Spleen (tissue), 7 donors: ENCODE results near the gene KRT79.

Experiments used
- POLR2A ChIP-seq, 3 donors: fragments of 450-650 bp; IDR thresholded peaks; one replicate each; pipeline ENCODE4 v1.5.1; 2017; ENCODE audit warnings: antibody characterized with exemption in 3 of 3, mild to moderate bottlenecking in 1 of 3
- POLR2AphosphoS5 ChIP-seq, 3 donors: sonication (generic); formaldehyde crosslinking; IDR thresholded peaks; one replicate each; pipeline ENCODE4 v1.5.1; 2017; ENCODE audit warnings: antibody characterized with exemption in 3 of 3
- TF ChIP-seq, protein P1 (sequence below), 11 experiments: fragments of 200-600 bp in 7 of 11; fragments of 450-650 bp in 4 of 11; sonication (generic) in 4 of 11; IDR thresholded peaks in 8 of 11; conservative IDR thresholded peaks in 3 of 11; 1 replicate in 7 of 11; 2 replicates in 4 of 11; pipeline versions ENCODE4 v1.4.0 to v1.8.0; 2016 to 2021; ENCODE audit warnings: antibody characterized with exemption in 11 of 11, inconsistent platforms in 4 of 11, mild to moderate bottlenecking in 1 of 11
- donor health status: DM: no; HTN: no; CAD: no; lungs with moderate emphysema.
- donor health status: DM: no; HTN: no; CAD: no.
- donor health status: DM: no; HTN: no; CAD: no.

DNA sequence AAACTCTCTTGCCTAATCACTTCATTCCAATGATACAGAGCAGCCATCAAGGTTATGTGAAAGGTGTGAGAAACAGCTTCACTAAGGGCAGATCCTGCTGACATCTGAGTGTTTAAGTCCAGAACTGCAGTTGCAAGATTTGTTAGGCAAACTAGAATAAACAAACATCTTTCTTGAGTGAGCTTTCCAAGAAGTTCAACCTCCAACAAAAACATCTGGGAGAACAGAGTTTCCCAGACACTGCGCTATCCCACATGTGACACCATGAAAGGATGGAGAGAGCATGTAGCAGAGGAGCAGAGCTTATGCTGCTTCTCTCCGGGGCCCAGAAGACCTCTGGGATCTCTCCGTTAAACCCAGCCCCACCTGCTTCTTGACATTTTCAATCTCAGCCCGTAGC is 62.6 kb downstream of the KRT79 start:
- TF ChIP-seq, protein P1, sequence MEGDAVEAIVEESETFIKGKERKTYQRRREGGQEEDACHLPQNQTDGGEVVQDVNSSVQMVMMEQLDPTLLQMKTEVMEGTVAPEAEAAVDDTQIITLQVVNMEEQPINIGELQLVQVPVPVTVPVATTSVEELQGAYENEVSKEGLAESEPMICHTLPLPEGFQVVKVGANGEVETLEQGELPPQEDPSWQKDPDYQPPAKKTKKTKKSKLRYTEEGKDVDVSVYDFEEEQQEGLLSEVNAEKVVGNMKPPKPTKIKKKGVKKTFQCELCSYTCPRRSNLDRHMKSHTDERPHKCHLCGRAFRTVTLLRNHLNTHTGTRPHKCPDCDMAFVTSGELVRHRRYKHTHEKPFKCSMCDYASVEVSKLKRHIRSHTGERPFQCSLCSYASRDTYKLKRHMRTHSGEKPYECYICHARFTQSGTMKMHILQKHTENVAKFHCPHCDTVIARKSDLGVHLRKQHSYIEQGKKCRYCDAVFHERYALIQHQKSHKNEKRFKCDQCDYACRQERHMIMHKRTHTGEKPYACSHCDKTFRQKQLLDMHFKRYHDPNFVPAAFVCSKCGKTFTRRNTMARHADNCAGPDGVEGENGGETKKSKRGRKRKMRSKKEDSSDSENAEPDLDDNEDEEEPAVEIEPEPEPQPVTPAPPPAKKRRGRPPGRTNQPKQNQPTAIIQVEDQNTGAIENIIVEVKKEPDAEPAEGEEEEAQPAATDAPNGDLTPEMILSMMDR (IDR thresholded peaks at IDR 0.05 in 8 of 11, conservative IDR thresholded peaks at IDR 0.05 in 3 of 11) = no peak
- TF ChIP-seq POLR2A (IDR thresholded peaks at IDR 0.05) = no peak
- no peak for TF ChIP-seq POLR2AphosphoS5 (IDR thresholded peaks at IDR 0.05)
